GM18526 (cell line): Measurements from ENCODE around the gene CCDC93.

ENCODE experiments used
- POLR2A ChIP-seq: IDR thresholded peaks from 3 replicates; pipeline ENCODE4 v1.6.1; 2011; ENCODE audit not compliant: insufficient read length; ENCODE audit errors: extremely low read depth

The CCDC93 gene

GRCh38 chr2:117921520-117921919, 92.3 kb downstream of the CCDC93 start:
- TF ChIP-seq POLR2A = no peak

DNA sequence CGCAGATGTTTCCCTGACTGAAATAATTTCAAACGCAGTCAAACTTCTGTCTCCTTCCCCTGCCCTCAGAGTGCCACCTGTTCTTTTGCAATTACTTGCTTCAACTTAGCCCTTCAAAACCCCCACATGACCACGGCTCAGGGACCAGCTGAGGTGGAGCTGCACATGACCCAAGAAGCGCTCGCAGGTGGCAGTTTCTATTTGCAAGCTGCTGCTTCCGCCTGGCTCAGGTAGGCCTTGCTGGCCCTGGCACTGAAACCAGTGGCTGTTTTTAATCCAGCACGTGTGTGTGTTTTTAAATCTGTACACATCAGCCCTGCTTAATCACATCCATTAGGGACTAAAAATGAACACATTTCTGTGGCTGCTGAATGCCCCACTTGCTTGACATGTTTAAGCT, 95.3 kb downstream of the CCDC93 start:
- TF ChIP-seq POLR2A = no peak

DNA sequence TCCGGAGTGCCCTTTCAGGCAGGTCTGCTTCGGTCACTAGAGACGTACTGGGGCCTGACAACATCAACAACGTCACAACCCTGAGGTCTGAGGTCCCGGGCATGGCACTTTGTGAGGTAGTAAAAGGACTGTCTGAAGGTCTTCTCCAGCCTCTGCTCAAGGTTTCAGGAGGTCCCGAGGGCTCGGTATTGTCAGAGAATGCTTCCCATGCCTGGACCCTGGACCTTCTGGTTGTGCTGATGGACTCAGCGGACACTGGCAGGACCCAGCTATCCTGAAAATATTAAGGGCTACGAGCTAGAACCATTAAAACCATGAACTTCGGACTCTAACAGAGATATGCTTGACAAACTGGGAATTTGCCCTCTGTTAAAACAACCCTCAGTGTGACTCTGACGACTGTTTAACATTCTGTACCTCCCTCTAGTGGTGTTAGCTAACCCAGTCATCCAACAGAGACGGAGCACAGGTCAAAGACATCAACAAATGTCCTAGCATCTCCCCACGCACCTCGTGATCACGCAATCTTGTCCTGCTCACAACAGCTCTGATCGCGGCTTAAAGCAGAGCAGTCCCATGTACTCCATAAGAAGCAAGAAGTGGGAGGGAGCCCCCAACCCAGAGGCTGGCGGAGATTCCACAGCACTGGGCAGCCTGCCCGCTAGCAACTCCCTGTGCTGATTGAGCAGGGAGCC, 96.5 kb downstream of the CCDC93 start:
- no peak for TF ChIP-seq POLR2A

DNA sequence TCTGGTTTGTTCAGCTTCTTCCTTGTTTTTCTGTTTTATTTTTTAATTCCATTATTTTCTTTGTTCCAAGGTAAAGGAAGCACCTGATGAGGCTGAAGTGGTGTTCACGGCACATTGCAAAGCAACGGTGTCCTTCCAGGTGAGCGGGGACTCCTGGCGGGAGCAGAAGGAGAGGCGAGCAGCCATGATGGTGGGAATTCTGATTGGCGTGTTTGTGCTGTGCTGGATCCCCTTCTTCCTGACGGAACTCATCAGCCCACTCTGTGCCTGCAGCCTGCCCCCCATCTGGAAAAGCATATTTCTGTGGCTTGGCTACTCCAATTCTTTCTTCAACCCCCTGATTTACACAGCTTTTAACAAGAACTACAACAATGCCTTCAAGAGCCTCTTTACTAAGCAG, 110.9 kb downstream of the CCDC93 start:
- no peak for TF ChIP-seq POLR2A

- no peak for TF ChIP-seq POLR2A
These were observed 125.0 kb downstream of the CCDC93 start for GRCh38 chr2:117888897-117889296.

GRCh38 chr2:117885308-117885707, 128.6 kb downstream of the CCDC93 start:
- TF ChIP-seq POLR2A = no peak

- TF ChIP-seq POLR2A = no peak
These were observed 134.9 kb downstream of the CCDC93 start for GRCh38 chr2:117879003-117879402.

DNA sequence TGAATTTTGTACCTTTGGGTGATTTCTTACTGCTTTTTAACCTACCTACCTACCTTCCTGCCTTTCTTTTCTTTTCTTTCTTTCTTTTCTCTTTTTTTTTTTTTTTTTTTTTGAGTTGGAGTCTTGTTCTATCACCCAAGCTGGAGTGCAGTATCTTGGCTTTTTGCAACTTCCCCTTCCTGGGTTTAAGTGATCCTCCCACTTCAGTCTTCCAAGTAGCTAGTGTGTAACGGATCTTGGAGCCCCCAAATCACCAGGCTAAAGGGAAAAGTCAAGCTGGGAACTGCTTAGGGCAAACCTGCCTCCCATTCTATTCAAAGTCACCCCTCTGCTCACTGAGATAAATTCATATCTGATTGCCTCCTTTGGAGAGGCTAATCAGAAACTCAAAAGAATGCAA, 138.1 kb downstream of the CCDC93 start:
- TF ChIP-seq POLR2A = no peak
